Activated naive CD8-positive, alpha-beta T cell treated with anti-CD3 and anti-CD28 coated beads, Interleukin-2, amount 50 U/mL, for 24 hours (primary cell): Measurements from ENCODE around the gene FBXO31.
A peak's percentile ranks its signal among the peaks of the same experiment; 100 is the strongest.

Source experiments
- ATAC-seq: fragments of 150-1000 bp; cut with Tn5 transposase; one replicate; pipeline ENCODE4 v1.10.0; 2021
- DNase-seq: peaks from one replicate; pipeline ENCODE4 v3.0.0; 2021
- H3K27ac Mint-ChIP-seq: one replicate; pipeline ENCODE4 v1.8.0; 2021; ENCODE audit warnings: mild to moderate bottlenecking, mixed read lengths
- H3K27me3 Mint-ChIP-seq: one replicate; pipeline ENCODE4 v1.8.0; 2021; ENCODE audit warnings: mixed read lengths
- H3K36me3 Mint-ChIP-seq: one replicate; pipeline ENCODE4 v1.8.0; 2021; ENCODE audit warnings: low read depth, mixed read lengths
- H3K4me1 Mint-ChIP-seq: one replicate; pipeline ENCODE4 v1.8.0; 2021; ENCODE audit warnings: mixed read lengths
- H3K4me3 Mint-ChIP-seq: one replicate; pipeline ENCODE4 v1.8.0; 2021; ENCODE audit warnings: mild to moderate bottlenecking, moderate library complexity, mixed read lengths
- H3K9me3 Mint-ChIP-seq: one replicate; pipeline ENCODE4 v1.8.0; 2021; ENCODE audit warnings: mixed read lengths

The FBXO31 gene

DNA sequence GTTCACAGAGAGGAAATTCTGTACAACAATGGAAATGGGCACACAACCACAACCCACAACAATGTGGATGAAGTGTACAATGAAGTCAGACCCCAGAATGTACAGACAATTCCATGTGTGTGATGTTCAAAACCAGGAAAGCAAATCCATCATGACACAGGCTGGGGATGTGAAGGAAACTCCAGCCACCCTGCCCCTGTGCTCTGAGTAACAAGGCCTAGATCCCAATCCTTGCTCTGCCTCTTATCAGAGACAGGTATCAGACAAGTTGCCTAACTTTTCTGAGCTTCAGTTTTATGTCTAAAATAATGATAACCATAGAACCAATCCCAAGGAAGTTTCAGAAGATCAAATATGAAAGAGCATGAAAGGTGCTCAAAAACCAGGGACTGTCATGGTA is 64.6 kb downstream of the FBXO31 start:
- Mint-ChIP-seq H3K36me3 (peaks cover 16% of the 10 kb centered on the region), H3K4me3 (peak overlapping the region; percentile 89), H3K4me1 (peaks cover 16% of the 10 kb centered on the region), H3K9me3 (no peaks in the 10 kb centered on the region), H3K27me3 (no peaks in the 10 kb centered on the region), H3K27ac (peak overlapping the region; percentile 99)
- DNase-seq (no peak), ATAC-seq (no peak)

DNA sequence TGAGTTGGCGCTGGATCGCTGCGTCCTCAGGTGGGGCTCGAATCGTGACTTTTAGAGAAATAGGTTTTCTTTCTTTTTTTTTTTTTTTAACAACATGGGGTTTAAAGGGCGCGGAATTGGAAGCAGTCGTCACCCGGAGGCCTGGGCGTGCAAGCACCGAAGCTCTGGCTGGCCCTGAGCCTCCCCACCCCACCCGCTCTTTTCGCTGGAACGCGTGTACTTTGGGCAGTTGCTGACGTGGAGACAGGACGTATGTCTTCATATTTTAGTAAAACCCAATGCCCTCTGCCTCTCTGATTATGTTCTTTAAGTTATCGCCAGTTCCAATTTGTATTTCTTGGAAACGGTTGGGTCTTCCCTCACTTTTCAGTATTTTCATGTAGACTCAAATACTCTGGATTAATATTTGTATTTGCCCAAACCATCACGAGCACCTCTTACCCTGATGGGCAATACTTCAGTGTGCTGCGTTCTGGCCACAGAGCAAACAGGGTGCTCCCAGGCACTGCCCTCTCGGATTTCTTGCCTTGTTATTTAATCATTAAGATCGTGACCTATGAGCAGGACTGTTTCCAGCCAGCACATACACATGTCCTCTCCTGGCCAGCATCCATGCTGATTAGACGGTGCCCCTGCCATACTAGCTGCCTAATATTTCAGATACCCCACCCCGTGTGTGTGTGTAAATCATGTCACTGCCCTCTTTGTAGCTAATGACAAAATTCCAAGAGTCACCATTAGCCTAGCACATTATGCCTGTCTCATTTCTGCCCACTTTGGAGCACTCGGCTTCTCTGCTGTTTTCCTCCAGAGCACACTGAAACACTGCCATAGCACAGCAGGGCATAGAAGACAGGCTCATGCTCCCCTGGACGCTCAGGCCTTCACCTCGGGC is 65.6 kb downstream of the FBXO31 start:
- DNase-seq (peak; percentile 40), ATAC-seq (peak; percentile 15)
- peaks cover 16% of the 10 kb centered on the region for H3K4me1 Mint-ChIP-seq
- no peaks in the 10 kb centered on the region for H3K9me3 Mint-ChIP-seq
- peak overlapping the region; percentile 99 for H3K27ac Mint-ChIP-seq
- H3K4me3 Mint-ChIP-seq = peak overlapping the region; percentile 89
- no peaks in the 10 kb centered on the region for H3K27me3 Mint-ChIP-seq
- peaks cover 16% of the 10 kb centered on the region for H3K36me3 Mint-ChIP-seq

DNA sequence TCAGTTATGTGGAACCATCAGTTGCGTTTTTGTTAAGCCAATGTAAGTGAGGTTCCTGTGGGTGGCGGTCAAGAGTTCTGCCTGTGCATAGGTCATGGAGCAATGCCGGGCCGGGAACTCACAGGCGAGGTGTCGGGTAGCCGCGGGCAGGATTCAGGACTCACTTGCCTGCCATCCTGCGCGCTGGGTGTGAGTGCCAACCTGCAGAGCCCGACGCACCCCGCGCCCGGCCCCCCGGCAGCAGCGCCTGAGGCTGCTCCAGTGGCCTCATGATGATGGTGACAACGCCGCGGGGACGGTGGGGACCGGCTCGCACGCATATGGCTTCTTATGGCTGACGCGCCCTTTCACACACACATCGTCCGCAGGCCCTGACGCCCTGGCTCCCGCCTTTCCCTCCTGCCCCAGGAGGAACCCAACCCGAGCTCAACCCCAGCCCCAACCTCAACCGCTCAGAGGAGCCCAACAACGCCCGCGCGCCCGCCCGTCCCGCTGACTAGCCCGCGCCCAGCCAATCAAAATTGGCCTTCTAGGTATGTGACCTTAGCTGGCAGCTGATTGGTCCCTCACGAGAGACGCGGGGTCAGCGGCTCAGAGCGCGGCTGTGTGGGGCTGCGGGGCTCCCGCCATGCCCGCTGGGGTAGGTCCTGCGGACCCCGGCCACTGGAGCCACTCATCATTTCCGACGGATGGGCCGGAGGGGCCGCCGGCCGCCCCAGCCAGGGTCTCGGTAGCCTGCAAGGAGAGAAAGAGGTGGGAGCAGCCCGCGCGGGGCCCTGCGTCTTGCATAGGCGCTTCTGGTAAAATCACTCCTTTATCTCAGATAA is 66.4 kb downstream of the FBXO31 start, which contains the start of gene C16orf95:
TSS of gene C16orf95 (minus strand) at position 470 of the 827 bp plus-strand sequence. CDS start at position 320, 150 bp downstream.
- DNase-seq = peak; percentile 96
- H3K36me3 Mint-ChIP-seq = peaks cover 16% of the 10 kb centered on the region
- no peaks in the 10 kb centered on the region for H3K27me3 Mint-ChIP-seq
- H3K9me3 Mint-ChIP-seq = no peaks in the 10 kb centered on the region
- H3K4me1 Mint-ChIP-seq = peaks cover 16% of the 10 kb centered on the region
- ATAC-seq = peak; percentile 98
- H3K27ac Mint-ChIP-seq = peak within 1 kb of the TSS; percentile 99
- H3K4me3 Mint-ChIP-seq = peak within 1 kb of the TSS; percentile 89

DNA sequence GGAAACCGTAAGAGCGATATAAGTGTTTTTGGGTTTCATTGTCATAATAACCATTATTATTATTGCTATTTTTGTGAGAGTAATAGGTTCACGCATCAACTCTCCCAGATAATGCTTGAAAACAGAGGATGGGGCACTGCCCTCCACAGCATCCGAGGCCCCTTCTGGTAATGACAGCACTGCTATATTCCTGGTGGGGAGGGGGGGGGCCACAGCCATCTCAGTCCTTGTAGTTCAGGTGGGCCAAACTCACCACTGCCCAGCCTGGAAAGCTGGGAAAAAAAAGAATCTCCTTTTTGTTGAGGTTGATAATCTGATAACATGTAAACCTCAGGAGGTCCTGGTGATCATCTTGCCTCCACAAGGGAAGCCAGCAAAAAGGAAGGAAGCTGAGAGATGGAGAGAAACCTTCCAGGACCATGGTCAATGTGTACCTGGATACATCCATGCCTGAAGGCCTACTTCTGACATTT is 67.1 kb downstream of the FBXO31 start:
- no peak for ATAC-seq
- DNase-seq = no peak
- Mint-ChIP-seq H3K27me3 (no peaks in the 10 kb centered on the region), H3K9me3 (no peaks in the 10 kb centered on the region), H3K4me1 (peaks cover 16% of the 10 kb centered on the region), H3K36me3 (peaks cover 16% of the 10 kb centered on the region), H3K4me3 (peak overlapping the region; percentile 89), H3K27ac (peak overlapping the region; percentile 99)

DNA sequence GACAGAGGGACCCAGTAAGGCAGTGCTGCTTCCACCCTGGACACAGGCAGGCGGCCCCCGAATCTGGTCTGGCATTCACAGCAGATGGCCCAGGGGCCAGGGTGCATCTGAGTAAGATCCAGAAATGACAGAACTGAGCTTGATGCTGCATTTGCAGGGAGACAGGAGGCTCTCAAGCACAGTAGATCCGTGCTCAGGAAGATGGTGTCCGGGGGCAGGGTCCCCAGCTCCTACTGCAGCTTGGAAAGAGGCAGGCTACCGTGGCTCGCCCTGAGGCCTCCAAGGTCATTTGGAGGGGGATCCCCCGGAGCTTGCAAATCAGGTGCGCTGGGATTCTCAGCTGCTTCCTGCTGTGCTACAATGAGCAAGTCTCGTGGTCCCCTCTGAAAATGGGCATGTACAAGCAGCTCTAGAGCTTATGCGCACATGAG is 68.6 kb downstream of the FBXO31 start:
- Mint-ChIP-seq H3K4me1 (peaks cover 16% of the 10 kb centered on the region), H3K4me3 (no peak overlapping the region), H3K36me3 (peaks cover 16% of the 10 kb centered on the region), H3K27ac (no peak overlapping the region), H3K9me3 (no peaks in the 10 kb centered on the region), H3K27me3 (no peaks in the 10 kb centered on the region)
- ATAC-seq (no peak), DNase-seq (no peak)

DNA sequence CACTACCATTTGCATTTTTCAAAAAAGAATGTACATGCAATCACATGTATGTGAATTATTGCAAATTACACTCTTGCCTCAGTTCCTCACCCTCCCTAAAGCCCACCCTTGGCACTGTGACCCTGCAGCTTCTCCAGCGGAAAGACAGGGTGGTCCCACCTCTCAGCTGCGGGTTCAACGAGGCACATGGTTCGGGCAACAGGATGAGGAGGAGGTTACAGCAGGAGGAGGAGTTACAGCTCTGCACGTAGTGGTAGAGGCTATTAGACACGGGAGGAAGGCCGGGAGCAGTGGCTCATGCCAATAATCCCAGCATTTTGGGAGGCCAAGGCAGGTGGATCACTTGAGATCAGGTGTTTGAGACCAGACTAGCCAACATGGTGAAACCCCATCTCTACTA is 71.6 kb downstream of the FBXO31 start:
- Mint-ChIP-seq H3K27me3 (no peaks in the 10 kb centered on the region), H3K4me1 (peaks cover 10% of the 10 kb centered on the region), H3K36me3 (peaks cover 7% of the 10 kb centered on the region), H3K4me3 (no peak overlapping the region), H3K27ac (no peak overlapping the region), H3K9me3 (no peaks in the 10 kb centered on the region)
- ATAC-seq (no peak), DNase-seq (no peak)

DNA sequence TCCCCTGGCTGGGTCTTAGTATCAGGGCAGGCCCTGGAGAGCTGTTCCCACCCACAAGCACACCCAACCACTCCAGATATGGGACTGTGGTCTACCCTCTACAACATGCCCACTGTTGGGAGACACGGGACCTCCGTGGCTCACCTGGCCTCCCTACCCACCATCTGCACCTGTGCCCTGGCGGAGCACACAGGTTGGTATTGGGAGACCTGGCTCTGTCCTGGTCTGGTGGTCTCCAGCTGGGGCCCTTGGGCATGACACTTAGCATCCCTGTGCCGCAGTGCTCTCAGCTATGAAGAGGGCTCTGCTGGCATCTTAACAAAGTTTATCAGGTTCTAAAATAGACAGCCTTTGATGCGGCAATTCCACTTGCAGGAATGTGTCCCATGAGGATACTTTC is 72.2 kb downstream of the FBXO31 start:
- DNase-seq (no peak), ATAC-seq (no peak)
- Mint-ChIP-seq H3K4me1 (peaks cover 6% of the 10 kb centered on the region), H3K27me3 (no peaks in the 10 kb centered on the region), H3K4me3 (no peak overlapping the region), H3K9me3 (no peaks in the 10 kb centered on the region), H3K27ac (no peak overlapping the region), H3K36me3 (peaks cover 7% of the 10 kb centered on the region)

DNA sequence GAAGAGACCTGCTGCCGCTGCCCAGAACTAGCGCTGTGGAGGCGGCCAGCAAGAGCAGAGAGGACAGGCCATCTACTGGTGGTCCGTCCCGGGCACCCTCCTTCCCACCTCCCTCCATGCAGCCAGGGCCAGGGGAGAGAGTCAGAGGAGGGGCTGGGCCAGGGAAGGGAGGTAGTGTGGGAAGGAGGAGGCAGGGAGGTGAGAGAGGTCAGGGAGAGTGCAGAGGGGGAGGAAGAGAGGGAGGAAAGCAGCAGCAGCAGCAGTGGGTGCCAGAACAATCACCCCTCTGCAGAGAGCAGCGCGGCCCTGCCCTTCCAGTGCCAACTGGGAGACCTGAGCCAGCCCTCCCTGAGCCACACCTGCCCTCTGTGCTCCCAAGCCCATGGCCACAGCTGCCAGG is 73.0 kb downstream of the FBXO31 start:
- DNase-seq (no peak), ATAC-seq (no peak)
- H3K4me3 Mint-ChIP-seq = no peak overlapping the region
- H3K36me3 Mint-ChIP-seq = peaks cover 7% of the 10 kb centered on the region
- H3K27me3 Mint-ChIP-seq = no peaks in the 10 kb centered on the region
- no peaks in the 10 kb centered on the region for H3K9me3 Mint-ChIP-seq
- no peak overlapping the region for H3K27ac Mint-ChIP-seq
- H3K4me1 Mint-ChIP-seq = peaks cover 5% of the 10 kb centered on the region

DNA sequence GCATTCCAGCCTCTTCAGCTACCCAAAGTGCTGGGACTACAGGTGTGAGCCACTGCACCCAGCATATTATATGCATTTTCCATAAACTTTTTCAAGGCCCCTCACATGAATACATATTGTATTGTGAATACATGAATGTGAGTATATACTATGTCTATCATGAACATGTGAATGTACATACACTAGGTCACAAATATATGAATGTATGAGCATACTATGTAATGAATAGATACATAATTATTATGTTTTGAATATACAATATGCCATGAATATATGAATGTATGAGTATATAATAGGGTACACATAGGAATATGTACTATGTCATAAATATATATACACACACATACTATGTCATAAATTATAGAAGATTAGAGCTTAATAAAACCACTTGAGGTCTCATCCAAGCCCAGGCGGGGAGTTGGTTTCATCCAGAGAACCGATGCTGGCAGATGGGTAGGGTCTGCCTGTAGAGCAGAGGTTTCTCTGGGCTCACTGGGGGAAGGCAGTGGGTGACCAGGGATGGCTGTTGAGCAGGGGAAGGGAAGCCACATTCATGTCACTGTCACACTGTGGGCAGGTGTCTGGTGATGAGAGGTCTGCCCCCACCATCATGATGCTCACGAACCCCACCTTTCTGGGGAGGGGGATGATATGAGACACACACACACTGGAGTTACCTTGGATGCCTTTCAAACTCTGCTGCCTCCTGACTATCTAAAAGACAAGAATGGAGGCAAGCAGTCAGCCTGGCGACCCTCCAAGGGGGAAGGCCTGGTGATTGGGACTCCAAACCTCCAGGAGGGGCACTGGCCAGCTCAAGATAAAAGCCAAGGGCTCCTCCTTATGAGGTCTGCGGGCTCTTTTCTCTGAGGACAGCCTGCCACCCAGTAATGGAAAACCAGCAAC is 73.7 kb downstream of the FBXO31 start:
- Mint-ChIP-seq H3K4me3 (no peak overlapping the region), H3K9me3 (no peaks in the 10 kb centered on the region), H3K27ac (no peak overlapping the region), H3K27me3 (no peaks in the 10 kb centered on the region), H3K36me3 (peaks cover 7% of the 10 kb centered on the region), H3K4me1 (peaks cover 5% of the 10 kb centered on the region)
- no peak for ATAC-seq
- DNase-seq = no peak

DNA sequence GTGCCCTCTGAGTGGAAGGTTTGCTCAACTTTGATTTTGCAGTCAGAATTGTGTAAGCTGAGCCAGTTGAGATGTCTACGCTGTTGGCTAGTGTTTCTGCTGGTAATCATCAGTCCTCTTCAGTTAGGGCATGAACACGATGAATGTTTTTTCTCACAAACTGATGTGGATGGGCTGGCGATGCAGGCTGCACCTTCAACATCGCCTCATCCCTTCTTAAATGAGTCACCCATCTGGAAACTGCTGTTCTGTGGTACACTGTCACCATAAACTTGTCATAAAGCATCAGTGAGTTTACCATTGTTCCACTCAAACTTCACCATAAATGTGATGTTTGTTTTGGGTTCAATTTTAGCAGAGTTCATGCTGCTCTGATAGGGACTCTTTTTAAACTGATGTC is 74.8 kb downstream of the FBXO31 start:
- Mint-ChIP-seq H3K4me3 (no peak overlapping the region), H3K27me3 (no peaks in the 10 kb centered on the region), H3K9me3 (no peaks in the 10 kb centered on the region), H3K36me3 (peaks cover 7% of the 10 kb centered on the region), H3K27ac (no peak overlapping the region), H3K4me1 (peaks cover 10% of the 10 kb centered on the region)
- ATAC-seq = peak; percentile 82
- no peak for DNase-seq

DNA sequence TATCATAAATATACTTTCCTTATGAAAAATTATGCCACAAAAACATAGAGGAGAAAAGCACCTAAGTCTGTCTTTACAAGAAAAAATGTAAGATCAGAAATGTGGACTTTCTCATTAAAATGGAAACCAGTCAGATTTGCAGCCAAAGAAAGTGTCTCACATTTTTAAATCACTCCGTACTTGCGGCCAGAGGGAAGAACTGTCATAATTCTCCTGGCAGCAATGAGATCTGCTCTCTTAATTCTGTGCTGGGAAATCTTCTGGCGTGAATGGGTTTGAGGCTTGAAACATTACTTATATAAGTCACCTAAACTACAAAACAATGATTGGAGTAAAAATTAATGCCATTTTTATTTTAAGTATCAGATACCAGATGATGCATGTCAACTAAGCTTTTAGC is 77.1 kb downstream of the FBXO31 start:
- DNase-seq (no peak), ATAC-seq (no peak)
- Mint-ChIP-seq H3K4me1 (peaks cover 16% of the 10 kb centered on the region), H3K27me3 (no peaks in the 10 kb centered on the region), H3K27ac (no peak overlapping the region), H3K4me3 (no peak overlapping the region), H3K36me3 (peaks cover 7% of the 10 kb centered on the region), H3K9me3 (no peaks in the 10 kb centered on the region)

DNA sequence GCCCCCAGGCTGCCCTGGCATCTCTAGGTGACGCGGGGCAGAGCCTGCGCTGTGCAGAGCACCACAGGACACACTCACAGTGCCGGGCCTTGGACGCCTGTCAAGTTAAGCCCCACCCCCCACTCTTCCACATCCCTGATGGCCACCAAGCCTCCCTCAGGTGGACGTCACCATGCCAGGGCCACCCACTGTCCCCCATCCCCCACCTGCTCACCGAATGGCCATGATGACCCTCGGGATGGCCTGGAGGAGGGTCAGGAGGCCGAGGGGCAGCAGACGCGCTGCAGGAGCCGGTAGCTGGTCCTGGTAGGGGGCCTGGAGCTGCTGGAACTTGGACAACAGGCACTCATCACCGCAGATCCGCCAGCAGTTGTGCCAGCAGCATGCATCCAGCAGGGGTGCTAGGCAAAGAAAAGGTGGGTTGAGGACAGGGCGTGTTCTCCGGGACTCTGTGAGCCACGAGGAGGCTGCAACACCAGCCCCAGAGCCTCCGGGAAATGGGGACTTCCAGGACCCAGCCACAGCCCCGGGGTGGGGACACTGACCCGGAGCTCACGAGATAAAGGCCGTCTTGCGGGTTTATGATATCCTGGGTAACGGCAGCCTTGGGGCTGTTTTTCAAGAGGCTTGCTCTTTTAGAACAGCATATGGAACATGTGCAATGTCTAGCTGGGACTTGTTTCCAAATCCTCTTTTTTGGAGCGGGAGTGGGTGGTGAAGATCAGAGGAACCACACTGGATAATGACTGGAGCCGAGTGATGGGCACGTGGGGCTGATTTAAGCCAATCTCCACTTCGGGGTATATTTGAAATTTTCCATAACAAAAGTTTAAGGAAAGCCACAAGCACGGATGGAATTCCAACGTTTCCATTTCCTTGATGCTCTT is 77.8 kb downstream of the FBXO31 start:
- Mint-ChIP-seq H3K4me3 (no peak overlapping the region), H3K27ac (no peak overlapping the region), H3K4me1 (peaks cover 16% of the 10 kb centered on the region), H3K36me3 (peaks cover 7% of the 10 kb centered on the region), H3K27me3 (no peaks in the 10 kb centered on the region), H3K9me3 (no peaks in the 10 kb centered on the region)
- no peak for DNase-seq
- no peak for ATAC-seq

DNA sequence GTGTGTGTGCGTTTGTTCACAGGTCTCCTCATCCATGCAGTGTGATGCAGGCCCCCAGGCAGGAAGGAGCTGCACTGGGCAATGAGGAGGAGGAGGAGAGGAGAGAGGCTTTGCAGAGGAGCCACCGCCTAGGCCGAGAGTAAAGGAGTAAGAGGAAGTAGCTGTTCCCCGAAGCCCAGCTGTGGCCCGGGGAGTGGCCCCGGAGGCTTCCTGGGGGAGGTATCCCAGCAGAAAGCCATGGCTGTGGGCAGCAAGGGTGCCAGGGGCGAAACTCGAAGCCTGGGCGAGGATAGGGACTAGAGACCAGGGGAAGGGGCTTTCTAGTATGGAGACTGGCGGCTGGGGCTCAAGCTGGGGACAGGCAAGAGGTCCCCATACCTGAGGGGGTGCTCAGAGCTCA is 78.6 kb downstream of the FBXO31 start:
- Mint-ChIP-seq H3K9me3 (no peaks in the 10 kb centered on the region), H3K4me1 (peaks cover 16% of the 10 kb centered on the region), H3K36me3 (peaks cover 7% of the 10 kb centered on the region), H3K27me3 (no peaks in the 10 kb centered on the region), H3K27ac (no peak overlapping the region), H3K4me3 (no peak overlapping the region)
- ATAC-seq (no peak), DNase-seq (no peak)
